ENCODE measurements around the gene CDK15.

Gene CDK15

DNA sequence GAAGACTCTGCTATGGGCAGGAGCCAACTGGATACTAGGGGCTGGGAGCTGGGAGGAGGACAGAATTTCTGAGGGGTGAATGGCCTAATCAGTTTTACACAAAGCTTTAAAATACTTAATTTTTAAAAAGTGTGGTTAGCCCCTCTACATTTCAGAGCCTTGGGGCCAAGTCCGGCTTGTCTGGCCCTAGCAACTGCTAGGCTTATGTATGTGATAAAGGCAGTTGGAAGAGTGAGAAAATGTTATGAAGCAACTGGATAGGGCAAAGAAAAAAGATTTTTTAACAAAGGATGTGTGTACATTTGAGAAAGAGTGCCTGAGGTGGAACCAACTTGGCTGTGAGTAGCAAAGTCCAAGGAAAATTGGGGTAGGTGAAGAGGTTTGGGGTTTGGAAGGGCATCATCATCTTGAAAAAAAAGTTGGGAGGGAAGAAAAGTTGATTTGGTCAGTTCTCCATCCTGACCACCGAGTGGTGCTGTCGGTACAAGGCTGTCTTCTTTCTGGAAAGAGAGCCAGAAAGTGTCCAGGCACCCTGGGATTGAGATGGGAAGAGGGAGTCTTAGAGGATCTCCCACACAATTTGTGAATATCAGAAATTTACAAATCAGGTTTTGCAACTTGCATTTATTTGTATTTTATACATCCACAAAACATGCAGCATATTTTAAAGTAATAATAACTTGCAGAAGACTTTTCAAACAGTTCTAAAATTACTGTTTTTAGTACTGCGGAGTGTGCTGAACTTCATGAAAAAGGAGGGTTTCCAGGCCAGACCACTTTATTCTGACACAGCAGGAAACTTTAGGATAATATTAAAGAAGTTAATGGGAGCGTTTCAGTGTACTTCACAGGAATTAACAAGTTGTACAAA is 10.5 kb upstream of the CDK15 start:
- H2AFZ ChIP-seq (ENCODE audit: low read depth, low read length, severe bottlenecking): no peak overlapping the region
- no peaks in the 10 kb centered on the region for H3K36me3 ChIP-seq (ENCODE audit: low read length)
- H3K79me2 ChIP-seq (ENCODE audit: insufficient read depth, low read length): no peaks in the 10 kb centered on the region
- no peak overlapping the region for H3K4me3 ChIP-seq (ENCODE audit: insufficient read depth, low read length, poor library complexity, severe bottlenecking)
- no peaks in the 10 kb centered on the region for H4K20me1 ChIP-seq (ENCODE audit: low read depth, low read length)
- TF ChIP-seq, protein P1, sequence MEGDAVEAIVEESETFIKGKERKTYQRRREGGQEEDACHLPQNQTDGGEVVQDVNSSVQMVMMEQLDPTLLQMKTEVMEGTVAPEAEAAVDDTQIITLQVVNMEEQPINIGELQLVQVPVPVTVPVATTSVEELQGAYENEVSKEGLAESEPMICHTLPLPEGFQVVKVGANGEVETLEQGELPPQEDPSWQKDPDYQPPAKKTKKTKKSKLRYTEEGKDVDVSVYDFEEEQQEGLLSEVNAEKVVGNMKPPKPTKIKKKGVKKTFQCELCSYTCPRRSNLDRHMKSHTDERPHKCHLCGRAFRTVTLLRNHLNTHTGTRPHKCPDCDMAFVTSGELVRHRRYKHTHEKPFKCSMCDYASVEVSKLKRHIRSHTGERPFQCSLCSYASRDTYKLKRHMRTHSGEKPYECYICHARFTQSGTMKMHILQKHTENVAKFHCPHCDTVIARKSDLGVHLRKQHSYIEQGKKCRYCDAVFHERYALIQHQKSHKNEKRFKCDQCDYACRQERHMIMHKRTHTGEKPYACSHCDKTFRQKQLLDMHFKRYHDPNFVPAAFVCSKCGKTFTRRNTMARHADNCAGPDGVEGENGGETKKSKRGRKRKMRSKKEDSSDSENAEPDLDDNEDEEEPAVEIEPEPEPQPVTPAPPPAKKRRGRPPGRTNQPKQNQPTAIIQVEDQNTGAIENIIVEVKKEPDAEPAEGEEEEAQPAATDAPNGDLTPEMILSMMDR (IDR thresholded peaks at IDR 0.05; ENCODE audit: insufficient read depth, low read length, poor library complexity, severe bottlenecking): no peak
- no peaks in the 10 kb centered on the region for H3K9me3 ChIP-seq (ENCODE audit: insufficient read depth, low read length)
- H3F3A ChIP-seq (ENCODE audit: insufficient read depth): no peaks in the 10 kb centered on the region
- H3K27me3 ChIP-seq (ENCODE audit: low read length): no peaks in the 10 kb centered on the region
- H3K27ac ChIP-seq (ENCODE audit: low read depth, low read length): no peak overlapping the region
- H3K9me2 ChIP-seq (replicated peaks; ENCODE audit: insufficient read depth, low read length): no peaks in the 10 kb centered on the region
- no peak overlapping the region for H3K4me2 ChIP-seq (ENCODE audit: low read depth, low read length, poor library complexity, severe bottlenecking)
- H3K9ac ChIP-seq (ENCODE audit: low read length): no peak overlapping the region

DNA sequence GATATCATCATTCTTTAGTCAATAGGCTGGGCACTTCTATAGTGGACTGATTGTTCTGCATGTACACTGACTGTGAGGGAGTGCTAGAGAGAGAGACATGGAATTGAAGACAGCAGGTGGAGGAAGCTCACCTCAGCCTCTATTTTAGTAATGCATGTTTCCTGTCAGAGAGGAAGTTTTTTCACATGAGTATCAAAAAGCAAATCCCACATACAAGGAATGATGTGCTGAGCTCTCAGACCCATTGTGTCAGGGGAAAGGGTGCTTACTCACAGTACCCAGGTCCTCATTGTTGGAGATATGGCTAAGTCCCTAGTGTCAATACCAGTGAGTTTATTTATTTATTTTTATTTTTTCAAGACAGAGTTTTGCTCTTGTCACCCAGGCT is 9.9 kb upstream of the CDK15 start:
- Histone ChIP-seq H4K20me1 (ENCODE audit: low read depth, low read length) (no peaks in the 10 kb centered on the region), H3K9me2 (replicated peaks; ENCODE audit: insufficient read depth, low read length) (no peaks in the 10 kb centered on the region), H3K9me3 (ENCODE audit: insufficient read depth, low read length) (no peaks in the 10 kb centered on the region), H3F3A (ENCODE audit: insufficient read depth) (no peaks in the 10 kb centered on the region), H3K36me3 (ENCODE audit: low read length) (no peaks in the 10 kb centered on the region), H3K27me3 (ENCODE audit: low read length) (no peaks in the 10 kb centered on the region), H3K27ac (ENCODE audit: low read depth, low read length) (no peak overlapping the region), H3K9ac (ENCODE audit: low read length) (no peak overlapping the region), H3K4me2 (ENCODE audit: low read depth, low read length, poor library complexity, severe bottlenecking) (no peak overlapping the region), H3K4me3 (ENCODE audit: insufficient read depth, low read length, poor library complexity, severe bottlenecking) (no peak overlapping the region), H2AFZ (ENCODE audit: low read depth, low read length, severe bottlenecking) (no peak overlapping the region), H3K79me2 (ENCODE audit: insufficient read depth, low read length) (no peaks in the 10 kb centered on the region)
- TF ChIP-seq, protein P1 (IDR thresholded peaks at IDR 0.05; ENCODE audit: insufficient read depth, low read length, poor library complexity, severe bottlenecking): no peak
- no peak for TF ChIP-seq EZH2phosphoT487 (conservative IDR thresholded peaks at IDR 0.05; ENCODE audit: low read length)

DNA sequence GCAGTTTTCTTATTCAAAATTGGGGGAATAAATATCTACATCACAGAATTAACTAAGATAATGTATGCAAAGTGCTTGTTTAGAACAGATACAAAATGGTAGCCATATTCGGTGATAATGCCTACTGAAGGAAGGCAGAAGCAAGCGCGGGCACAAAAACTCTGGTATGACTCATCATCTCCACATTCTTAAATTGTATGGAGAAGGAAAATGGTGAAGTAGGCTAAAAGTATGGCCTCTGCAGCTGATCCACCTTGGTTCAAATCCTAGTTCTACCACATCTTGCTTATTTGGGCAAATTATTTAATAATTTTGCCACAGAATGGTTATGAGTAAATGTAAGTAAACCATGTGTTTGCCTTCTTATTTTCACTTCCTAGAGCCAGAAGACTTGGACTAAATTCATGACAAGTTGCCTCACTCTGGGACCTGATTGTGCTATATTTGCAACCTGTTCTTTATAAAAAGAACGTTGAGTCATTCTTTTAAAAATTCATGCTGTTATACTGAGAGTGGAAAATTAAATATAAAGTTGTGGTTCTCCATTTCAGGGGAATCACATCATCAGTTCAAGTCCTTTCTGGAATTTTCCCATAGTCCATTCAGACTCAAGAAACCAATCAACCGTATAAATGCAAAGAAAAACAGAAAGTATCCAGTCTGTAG is 9.0 kb upstream of the CDK15 start:
- Histone ChIP-seq H3K27me3 (ENCODE audit: low read length) (no peaks in the 10 kb centered on the region), H4K20me1 (ENCODE audit: low read depth, low read length) (no peaks in the 10 kb centered on the region), H3F3A (ENCODE audit: insufficient read depth) (no peaks in the 10 kb centered on the region), H3K27ac (ENCODE audit: low read depth, low read length) (no peak overlapping the region), H3K36me3 (ENCODE audit: low read length) (no peaks in the 10 kb centered on the region), H3K9ac (ENCODE audit: low read length) (no peak overlapping the region), H3K9me2 (replicated peaks; ENCODE audit: insufficient read depth, low read length) (no peaks in the 10 kb centered on the region), H3K79me2 (ENCODE audit: insufficient read depth, low read length) (no peaks in the 10 kb centered on the region), H2AFZ (ENCODE audit: low read depth, low read length, severe bottlenecking) (no peak overlapping the region), H3K4me3 (ENCODE audit: insufficient read depth, low read length, poor library complexity, severe bottlenecking) (no peak overlapping the region), H3K9me3 (ENCODE audit: insufficient read depth, low read length) (no peaks in the 10 kb centered on the region), H3K4me2 (ENCODE audit: low read depth, low read length, poor library complexity, severe bottlenecking) (no peak overlapping the region)
- no peak for TF ChIP-seq EZH2phosphoT487 (conservative IDR thresholded peaks at IDR 0.05; ENCODE audit: low read length)
- TF ChIP-seq, protein P1 (IDR thresholded peaks at IDR 0.05; ENCODE audit: insufficient read depth, low read length, poor library complexity, severe bottlenecking): no peak

Measured in SU-DHL-6 (cell line).